Skeletal muscle tissue (tissue), 4 donors: ENCODE measurements around the gene SIGLECL1. TPM values are rescaled to one million over a fixed set of nuclear protein-coding genes. Genes with fewer than 3 reads are reported as not detected.

ENCODE experiments used
- H3K27ac ChIP-seq: one replicate; pipeline ENCODE4 v1.7.0; 2013; ENCODE audit warnings: mild to moderate bottlenecking, low read depth, low read length, inconsistent platforms
- H3K27me3 ChIP-seq, 3 donors: one replicate each; pipeline ENCODE4 v1.7.0; 2013; ENCODE audit warnings: low read length in 3 of 3; ENCODE audit not compliant: control insufficient read depth in 3 of 3, insufficient read depth in 3 of 3
- H3K36me3 ChIP-seq, 3 donors: one replicate each; pipeline ENCODE4 v1.7.0; 2013; ENCODE audit warnings: low read length in 3 of 3; ENCODE audit not compliant: control insufficient read depth in 3 of 3, insufficient read depth in 3 of 3
- H3K4me1 ChIP-seq, 3 donors: one replicate each; pipeline ENCODE4 v1.7.0; 2013; ENCODE audit warnings: low read length in 3 of 3, mild to moderate bottlenecking in 3 of 3; ENCODE audit not compliant: control insufficient read depth in 3 of 3, insufficient read depth in 3 of 3
- H3K4me3 ChIP-seq, 3 donors: one replicate each; pipeline ENCODE4 v1.7.0; 2013; ENCODE audit warnings: low read length in 3 of 3
- H3K9ac ChIP-seq, 3 donors: one replicate each; pipeline ENCODE4 v1.7.0; 2013; ENCODE audit warnings: low read length in 3 of 3, mild to moderate bottlenecking in 3 of 3, moderate library complexity in 2 of 3, low read depth in 1 of 3
- H3K9me3 ChIP-seq, 3 donors: one replicate each; pipeline ENCODE4 v1.7.0; 2013; ENCODE audit warnings: low read length in 3 of 3; ENCODE audit not compliant: control insufficient read depth in 3 of 3
- total RNA-seq: library from RNA; depleted of rRNA; stranded (reverse); fragments of >200 nt; gene quantifications from one replicate; pipeline ENCODE4 v1.2.3, GENCODE V29; 2014
- donor health status: Osteomylitis.

Gene SIGLECL1
- total RNA-seq, 1 donor from 2014 or later: not detected

- Histone ChIP-seq H3K4me3 (no peak overlapping the region), H3K27ac (no peak overlapping the region), H3K9ac (no peak overlapping the region), H3K36me3 (no peaks in the 10 kb centered on the region), H3K9me3 (no peaks in the 10 kb centered on the region), H3K4me1 (no peaks in the 10 kb centered on the region), H3K27me3 (peaks cover 0 to 2% (median 0%) of the 10 kb centered on the region in 3 donors)
Observed at GRCh38 chr19:51272183-51272810, 21.4 kb downstream of the SIGLECL1 start.

GRCh38 chr19:51274049-51274770 is 23.3 kb downstream of the SIGLECL1 start:
- Histone ChIP-seq H3K4me3 (no peak overlapping the region), H3K9me3 (no peaks in the 10 kb centered on the region), H3K4me1 (no peaks in the 10 kb centered on the region), H3K27me3 (peaks cover 0 to 2% (median 0%) of the 10 kb centered on the region in 3 donors), H3K9ac (no peak overlapping the region), H3K36me3 (no peaks in the 10 kb centered on the region), H3K27ac (no peak overlapping the region)

- Histone ChIP-seq H3K9me3 (no peaks in the 10 kb centered on the region), H3K9ac (no peak overlapping the region), H3K36me3 (no peaks in the 10 kb centered on the region), H3K4me3 (no peak overlapping the region), H3K27ac (no peak overlapping the region), H3K27me3 (no peaks in the 10 kb centered on the region), H3K4me1 (no peaks in the 10 kb centered on the region)
Observed at GRCh38 chr19:51277112-51277511, 26.2 kb downstream of the SIGLECL1 start.

- no peak overlapping the region for H3K4me3 ChIP-seq
- H3K36me3 ChIP-seq: no peaks in the 10 kb centered on the region
- H3K9ac ChIP-seq: no peak overlapping the region
- no peaks in the 10 kb centered on the region for H3K4me1 ChIP-seq
- no peaks in the 10 kb centered on the region for H3K9me3 ChIP-seq
- no peak overlapping the region for H3K27ac ChIP-seq
- peaks cover 0 to 4% (median 0%) of the 10 kb centered on the region in 3 donors for H3K27me3 ChIP-seq
Observed at GRCh38 chr19:51282335-51282734, 31.5 kb downstream of the SIGLECL1 start.

GRCh38 chr19:51285682-51286081 is 34.8 kb downstream of the SIGLECL1 start:
- no peaks in the 10 kb centered on the region for H3K9me3 ChIP-seq
- no peak overlapping the region for H3K27ac ChIP-seq
- no peaks in the 10 kb centered on the region for H3K36me3 ChIP-seq
- peaks cover 0 to 4% (median 0%) of the 10 kb centered on the region in 3 donors for H3K27me3 ChIP-seq
- H3K4me1 ChIP-seq: no peaks in the 10 kb centered on the region
- no peak overlapping the region for H3K9ac ChIP-seq
- no peak overlapping the region for H3K4me3 ChIP-seq

- peaks cover 0 to 2% (median 0%) of the 10 kb centered on the region in 3 donors for H3K9me3 ChIP-seq
- peaks cover 4 to 7% (median 6%) of the 10 kb centered on the region in 3 donors for H3K27me3 ChIP-seq
Observed at GRCh38 chr19:51289635-51290034, 38.8 kb downstream of the SIGLECL1 start.

GRCh38 chr19:51292971-51293370 is 42.1 kb downstream of the SIGLECL1 start:
- H3K4me1 ChIP-seq: no peaks in the 10 kb centered on the region
- H3K9me3 ChIP-seq: peaks cover 0 to 4% (median 0%) of the 10 kb centered on the region in 3 donors
- H3K9ac ChIP-seq: no peak overlapping the region
- no peak overlapping the region for H3K4me3 ChIP-seq
- H3K36me3 ChIP-seq: no peaks in the 10 kb centered on the region
- peaks cover 6 to 21% (median 16%) of the 10 kb centered on the region in 3 donors for H3K27me3 ChIP-seq
- no peak overlapping the region for H3K27ac ChIP-seq

More at GRCh38 chr19:51289635-51290034, 38.8 kb downstream of the SIGLECL1 start:
- Histone ChIP-seq H3K4me1 (no peaks in the 10 kb centered on the region), H3K4me3 (no peak overlapping the region), H3K27ac (no peak overlapping the region), H3K9ac (no peak overlapping the region), H3K36me3 (no peaks in the 10 kb centered on the region)

- H3K27ac ChIP-seq: no peak overlapping the region
- peaks cover 6 to 21% (median 16%) of the 10 kb centered on the region in 3 donors for H3K27me3 ChIP-seq
- H3K4me1 ChIP-seq: no peaks in the 10 kb centered on the region
- no peak overlapping the region for H3K9ac ChIP-seq
- H3K9me3 ChIP-seq: peaks cover 0 to 4% (median 0%) of the 10 kb centered on the region in 3 donors
- no peak overlapping the region for H3K4me3 ChIP-seq
- H3K36me3 ChIP-seq: no peaks in the 10 kb centered on the region
Observed at GRCh38 chr19:51293571-51294210, 42.8 kb downstream of the SIGLECL1 start.

GRCh38 chr19:51294211-51294976 is 43.5 kb downstream of the SIGLECL1 start:
- Histone ChIP-seq H3K4me3 (no peak overlapping the region), H3K9me3 (peaks cover 0 to 4% (median 0%) of the 10 kb centered on the region in 3 donors), H3K36me3 (no peaks in the 10 kb centered on the region), H3K9ac (no peak overlapping the region), H3K27ac (no peak overlapping the region), H3K27me3 (peaks cover 6 to 21% (median 16%) of the 10 kb centered on the region in 3 donors), H3K4me1 (no peaks in the 10 kb centered on the region)
